HG02870 (cell line): ENCODE measurements around the gene CD40.
A peak's percentile ranks its signal among the peaks of the same experiment; 100 is the strongest.
"Not testable (repeated sequence)": the region's sequence is repeated elsewhere in the genome, so short reads cannot be mapped to it uniquely, and the experiment has no call there.

ENCODE experiments used
- ATAC-seq: cut with Tn5 transposase; IDR thresholded peaks from one replicate; pipeline ENCODE4 v1.9.1; 2021; ENCODE audit warnings: mild to moderate bottlenecking, moderate library complexity; ENCODE audit not compliant: unreplicated experiment

The CD40 gene

GRCh38 chr20:46091622-46092535, 26.2 kb upstream of the CD40 start:
- ATAC-seq = not testable (repeated sequence)

DNA sequence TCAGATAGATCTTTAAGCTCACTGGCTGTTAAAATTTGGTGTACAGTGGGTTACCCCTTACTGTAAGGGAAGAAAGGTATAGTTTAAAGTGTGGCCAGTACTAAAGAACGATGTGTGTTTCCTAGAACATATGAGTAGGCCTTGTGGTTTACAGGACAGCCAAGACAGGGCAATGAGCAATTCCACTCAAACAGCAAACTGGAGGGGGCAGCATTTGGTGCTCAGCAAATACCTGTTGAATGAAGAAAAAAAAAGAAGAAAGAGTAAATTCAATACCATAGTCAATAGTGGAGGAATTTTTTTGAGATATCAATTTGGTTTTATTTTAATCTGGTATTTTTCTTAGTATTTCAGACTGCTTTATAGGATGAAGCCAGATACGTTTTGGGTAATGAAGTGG, 24.6 kb upstream of the CD40 start:
- no peak for ATAC-seq

DNA sequence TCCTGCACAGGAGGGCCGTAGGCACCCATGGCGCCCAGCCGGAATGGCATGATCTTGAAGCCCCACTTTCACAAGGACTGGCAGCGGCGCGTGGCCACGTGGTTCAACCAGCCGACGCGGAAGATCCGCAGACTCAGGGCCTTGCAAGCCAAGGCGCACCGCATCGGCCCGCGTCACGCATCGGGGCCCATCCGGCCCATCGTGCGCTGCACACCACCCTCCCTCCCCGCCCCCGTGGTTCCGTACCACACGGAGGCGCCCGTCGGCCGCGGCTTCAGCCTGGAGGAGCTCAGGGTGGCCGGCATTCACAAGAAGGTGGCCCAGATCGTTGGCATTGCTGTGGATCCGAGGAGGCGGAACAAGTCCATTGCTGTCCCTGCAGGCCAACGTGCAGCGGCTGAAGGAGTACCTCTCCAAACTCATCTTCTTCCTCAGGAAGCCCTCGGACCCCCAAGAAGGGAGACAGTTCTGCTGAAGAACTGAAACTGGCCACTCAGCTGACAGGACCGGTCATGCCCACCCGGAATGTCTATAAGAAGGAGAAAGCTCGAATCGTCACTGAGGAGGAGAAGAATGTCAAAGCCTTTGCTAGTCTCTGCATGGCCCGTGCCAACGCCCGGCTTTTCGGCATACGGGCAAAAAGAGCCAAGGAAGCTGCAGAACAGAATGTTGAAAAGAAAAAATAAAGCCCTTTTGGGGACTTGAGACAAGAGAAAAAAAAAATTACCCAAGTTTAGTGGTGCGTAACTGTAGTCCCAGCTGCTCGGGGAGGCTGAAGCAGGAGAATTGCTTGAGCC, 18.4 kb upstream of the CD40 start:
- no peak for ATAC-seq

DNA sequence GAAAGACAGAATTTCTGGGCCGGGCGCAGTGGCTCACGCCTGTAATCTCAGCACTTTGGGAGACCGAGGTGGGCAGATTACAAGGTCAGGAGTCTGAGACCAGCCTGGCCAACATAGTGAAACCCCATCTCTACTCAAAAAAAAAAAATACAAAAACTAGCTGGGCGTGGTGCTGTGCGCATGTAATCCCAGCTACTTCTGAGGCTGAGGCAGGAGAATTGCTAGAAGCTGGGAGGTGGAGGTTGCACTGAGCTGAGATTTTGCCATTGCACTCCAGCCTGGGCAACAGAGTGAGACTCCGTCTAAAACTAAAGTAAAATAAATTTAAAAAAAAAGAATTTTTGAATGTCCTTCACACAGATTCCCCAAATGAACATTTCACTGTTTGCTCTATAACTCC, 17.7 kb upstream of the CD40 start:
- ATAC-seq = not testable (repeated sequence)

- ATAC-seq = no peak
Observed at GRCh38 chr20:46100988-46101387, 17.1 kb upstream of the CD40 start.

- ATAC-seq = no peak
Observed at GRCh38 chr20:46101957-46102356, 16.2 kb upstream of the CD40 start.

GRCh38 chr20:46102940-46103339, 15.2 kb upstream of the CD40 start:
- no peak for ATAC-seq

- no peak for ATAC-seq
Observed at GRCh38 chr20:46104262-46104661, 13.9 kb upstream of the CD40 start.

DNA sequence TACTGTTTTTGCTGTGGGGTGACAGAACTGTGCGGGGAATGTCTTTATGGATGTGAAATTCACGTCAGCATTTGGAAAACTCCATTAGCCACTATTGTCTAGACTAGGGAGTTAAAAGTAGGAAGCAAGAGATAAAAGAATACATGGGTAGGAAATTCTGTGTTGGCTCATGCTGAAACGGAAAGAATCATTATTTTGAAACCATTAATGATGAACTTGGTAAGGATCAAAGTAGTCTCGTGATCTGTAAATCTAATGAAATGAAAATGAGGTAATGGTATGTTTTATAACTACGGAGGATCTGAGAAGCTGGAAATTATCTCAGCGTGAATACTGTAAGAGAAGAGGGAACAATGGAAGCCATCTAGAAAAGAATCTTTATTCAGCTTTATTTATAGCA, 11.1 kb upstream of the CD40 start:
- no peak for ATAC-seq

- ATAC-seq = peak; percentile 85
Observed at GRCh38 chr20:46108435-46108841, 9.7 kb upstream of the CD40 start.

DNA sequence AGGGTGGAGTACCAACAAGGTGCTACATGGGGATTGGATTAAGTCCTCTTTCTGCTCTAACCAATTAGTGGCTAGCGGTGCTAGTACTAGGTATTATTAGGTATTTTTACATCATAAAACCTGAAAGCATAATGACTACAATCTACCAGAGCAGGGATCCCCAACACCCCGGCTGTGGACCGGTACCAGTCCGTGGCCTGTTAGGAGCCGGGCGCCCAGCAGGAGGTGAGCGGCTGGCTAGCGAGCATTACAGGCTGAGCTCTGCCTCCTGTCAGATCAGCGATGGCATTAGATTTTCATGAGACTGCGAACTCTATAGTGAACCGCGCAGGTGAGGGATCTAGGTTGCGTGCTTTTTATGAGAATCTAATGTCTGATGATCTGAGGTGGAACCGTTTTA, 9.1 kb upstream of the CD40 start:
- ATAC-seq = no peak

DNA sequence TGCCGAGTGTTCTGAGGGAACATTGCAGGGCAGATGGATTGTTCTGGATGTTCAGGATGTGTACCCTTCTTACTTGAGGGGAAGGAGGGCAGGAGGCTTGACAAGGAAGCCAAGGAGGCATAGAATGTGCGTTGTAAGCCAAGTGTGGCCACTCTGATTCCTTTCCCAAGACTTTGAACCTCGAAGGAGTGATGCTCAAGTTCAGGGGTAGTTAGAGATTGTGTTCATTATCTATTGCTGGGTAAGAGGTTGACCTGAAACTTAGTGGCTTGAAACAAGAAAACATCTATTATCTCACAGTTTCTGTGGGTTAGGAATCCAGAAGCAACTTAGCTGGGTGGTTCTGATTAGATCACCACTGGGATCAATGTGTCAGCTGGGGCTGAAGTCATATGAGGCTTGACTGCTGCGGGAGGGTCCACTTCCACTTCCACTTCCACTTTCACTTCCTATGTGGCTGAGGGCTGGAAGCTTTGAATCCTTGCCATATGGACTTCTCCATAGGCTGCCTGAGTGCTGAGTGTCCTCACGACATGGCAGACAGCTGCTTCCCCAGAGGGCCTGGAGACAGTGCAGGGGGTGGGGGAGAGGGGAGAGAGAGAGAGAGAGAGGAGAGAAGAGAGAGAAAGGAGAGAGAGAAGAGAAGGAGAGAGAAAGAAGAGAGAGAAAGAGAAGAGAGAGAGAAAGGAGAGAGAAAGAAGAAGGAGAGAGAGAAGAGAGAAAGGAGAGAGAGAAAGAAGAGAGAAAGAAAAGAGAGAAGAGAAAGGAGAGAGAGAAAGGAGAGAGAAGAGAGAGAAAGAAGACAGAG, 6.9 kb upstream of the CD40 start:
- ATAC-seq = peak; percentile 45

- ATAC-seq = no peak
Observed at GRCh38 chr20:46111836-46112212, 6.3 kb upstream of the CD40 start.

GRCh38 chr20:46112430-46113112, 5.5 kb upstream of the CD40 start:
- ATAC-seq = no peak

- ATAC-seq = no peak
Observed at GRCh38 chr20:46113113-46113470, 5.0 kb upstream of the CD40 start.

DNA sequence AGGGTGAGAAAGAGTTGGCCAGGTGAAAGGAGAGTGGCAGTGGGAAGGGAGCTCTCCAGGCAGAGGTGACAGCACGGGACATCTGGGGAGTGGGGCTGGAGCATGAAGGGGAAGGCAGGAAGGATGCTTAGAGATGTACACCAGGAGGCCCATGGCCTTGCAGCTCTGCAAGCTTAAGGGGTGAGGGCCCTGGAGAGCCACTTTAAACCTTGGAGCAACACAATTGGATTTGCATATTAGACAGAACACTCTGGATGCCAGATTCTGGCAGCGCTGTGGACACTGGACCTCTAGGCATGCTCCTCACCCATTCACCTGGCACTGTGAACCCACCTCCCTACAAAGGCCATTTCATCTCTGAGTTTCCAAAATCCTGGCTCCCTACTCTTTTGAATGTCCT, 3.7 kb upstream of the CD40 start:
- no peak for ATAC-seq

DNA sequence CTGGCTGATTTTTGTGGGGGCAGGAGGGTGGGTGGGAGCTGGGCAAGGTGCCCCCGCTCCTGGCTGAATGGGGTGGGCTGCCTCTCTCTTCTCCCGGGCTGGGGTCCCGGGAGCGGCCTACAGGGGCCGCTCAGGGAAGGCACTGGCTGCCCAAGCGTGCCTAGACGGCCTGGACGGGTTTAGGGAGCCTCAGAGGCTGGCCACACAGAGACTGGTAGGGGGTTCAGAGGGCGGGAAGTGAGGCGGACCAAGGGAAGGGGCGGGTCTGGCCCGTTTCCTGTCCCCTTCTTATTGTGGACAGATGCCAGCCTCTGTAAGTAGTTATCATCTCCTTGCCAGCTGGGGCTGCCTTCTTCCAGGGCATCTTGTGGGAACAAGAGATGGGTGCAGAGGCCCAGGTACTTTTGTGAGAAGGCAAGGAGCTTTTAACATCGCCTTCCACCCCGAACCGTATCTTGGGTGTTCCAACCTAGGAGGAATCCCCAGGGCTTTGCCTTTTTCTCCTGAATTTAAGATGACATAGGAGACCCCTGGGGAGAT, 437 bp downstream of the CD40 start:
- ATAC-seq = peak; percentile 36

DNA sequence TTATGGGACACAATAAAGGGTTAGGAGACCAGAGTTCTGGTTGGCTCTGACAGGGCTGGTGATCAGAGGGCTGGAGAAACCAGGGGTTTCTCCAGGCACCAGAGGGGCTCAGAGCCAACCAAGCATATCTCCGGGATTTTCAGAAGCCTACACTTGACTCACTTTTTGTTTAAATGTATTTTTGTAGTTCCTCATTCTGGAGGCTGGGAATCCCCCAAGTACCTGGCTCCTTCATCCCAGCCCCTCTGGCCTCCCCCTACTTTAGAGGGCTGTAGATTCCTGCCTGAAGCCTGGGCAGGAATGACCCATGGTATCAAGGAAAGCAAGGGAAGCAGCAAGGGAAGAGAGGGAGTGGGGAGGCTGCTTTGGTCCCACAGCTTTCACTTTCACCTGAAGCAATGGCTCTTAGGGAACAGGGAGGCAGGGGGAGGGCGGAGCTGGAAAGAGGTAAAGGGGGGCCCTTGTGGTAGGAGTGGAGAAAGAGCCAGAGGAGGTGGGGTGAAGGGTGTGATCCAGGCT, 973 bp downstream of the CD40 start:
- peak; percentile 36 for ATAC-seq

- ATAC-seq = no peak
Observed at GRCh38 chr20:46119547-46119946, 1.4 kb downstream of the CD40 start.

- no peak for ATAC-seq
Observed at GRCh38 chr20:46120136-46120535, 2.0 kb downstream of the CD40 start.
